Neural cell (in vitro differentiated cells): ENCODE results near the gene STARD5. TPM values are rescaled to one million over a fixed set of nuclear protein-coding genes. Genes with fewer than 3 reads are reported as not detected.

ENCODE experiments used
- H2AFZ ChIP-seq: fragments of 200-600, 300-800 bp; sonication (generic), shearing (Covaris generic); 2 replicates; pipeline ENCODE4 v1.6.0; 2014; ENCODE audit warnings: low read depth, mild to moderate bottlenecking, antibody characterized with exemption, low read length, moderate library complexity
- H3F3A ChIP-seq: fragments of 200-600 bp; shearing (Covaris generic); 2 replicates; pipeline ENCODE4 v1.6.1; 2016; ENCODE audit warnings: mild to moderate bottlenecking, moderate library complexity, mixed read lengths, antibody characterized with exemption, low read length; ENCODE audit not compliant: insufficient read depth, poor library complexity, severe bottlenecking
- H3K27ac ChIP-seq: fragments of 200-600, 300-800 bp; sonication (generic), shearing (Covaris generic); 2 replicates; pipeline ENCODE4 v1.5.1; 2014; ENCODE audit warnings: mild to moderate bottlenecking, low read length, moderate library complexity
- H3K27me3 ChIP-seq: fragments of 300-800, 200-600 bp; sonication (generic), shearing (Covaris generic); 2 replicates; pipeline ENCODE4 v1.6.0; 2014; ENCODE audit warnings: mild to moderate bottlenecking, low read depth, low read length, moderate library complexity; ENCODE audit not compliant: insufficient read depth
- H3K36me3 ChIP-seq: fragments of 300-800, 200-600 bp; sonication (generic), shearing (Covaris generic); 2 replicates; pipeline ENCODE4 v1.5.1; 2014; ENCODE audit warnings: mild to moderate bottlenecking, antibody characterized with exemption, low read length, moderate library complexity; ENCODE audit not compliant: insufficient read depth
- H3K4me2 ChIP-seq: fragments of 300-800, 200-600 bp; sonication (generic), shearing (Covaris generic); 2 replicates; pipeline ENCODE4 v1.6.0; 2014; ENCODE audit warnings: mild to moderate bottlenecking, low read length
- H3K4me3 ChIP-seq: fragments of 300-800, 200-600 bp; sonication (generic), shearing (Covaris generic); 2 replicates; pipeline ENCODE4 v1.5.1; 2014; ENCODE audit warnings: mild to moderate bottlenecking, low read length, moderate library complexity
- H3K79me2 ChIP-seq: fragments of 200-600 bp; shearing (Covaris generic); replicated peaks from 2 replicates; pipeline ENCODE4 v1.6.0; 2014; ENCODE audit warnings: mild to moderate bottlenecking, low read length, moderate library complexity; ENCODE audit not compliant: insufficient read depth
- H3K9ac ChIP-seq: fragments of 300-800, 200-600 bp; sonication (generic), shearing (Covaris generic); 2 replicates; pipeline ENCODE4 v1.6.1; 2016; ENCODE audit warnings: mild to moderate bottlenecking, low read length, mixed read lengths
- H3K9me2 ChIP-seq: fragments of 200-600 bp; shearing (Covaris generic); 2 replicates; pipeline ENCODE4 v1.6.1; 2016; ENCODE audit warnings: mild to moderate bottlenecking, low read length, mixed read lengths; ENCODE audit not compliant: insufficient read depth
- H3K9me3 ChIP-seq: fragments of 200-600, 300-800 bp; sonication (generic), shearing (Covaris generic); 2 replicates; pipeline ENCODE4 v1.6.1; 2016; ENCODE audit warnings: mild to moderate bottlenecking, mixed run types, low read length, moderate library complexity, mixed read lengths
- H4K20me1 ChIP-seq: fragments of 200-600 bp; shearing (Covaris generic); 2 replicates; pipeline ENCODE4 v1.6.1; 2016; ENCODE audit warnings: mild to moderate bottlenecking, mixed run types; ENCODE audit not compliant: insufficient read depth
- CTCF ChIP-seq: fragments of 450-650 bp; IDR thresholded peaks from 2 replicates; pipeline ENCODE4 v1.5.1; 2014; ENCODE audit warnings: antibody characterized with exemption, mild to moderate bottlenecking, moderate library complexity; ENCODE audit not compliant: poor library complexity, severe bottlenecking
- EP300 ChIP-seq: fragments of 450-650 bp; conservative IDR thresholded peaks from 2 replicates; pipeline ENCODE4 v1.6.1; 2014; ENCODE audit warnings: antibody characterized with exemption, mild to moderate bottlenecking, moderate library complexity; ENCODE audit not compliant: poor library complexity, severe bottlenecking
- EZH2 ChIP-seq: fragments of 200-600, 300-800 bp; shearing (Covaris generic), sonication (generic); IDR thresholded peaks from 2 replicates; pipeline ENCODE4 v1.6.1; 2014; ENCODE audit warnings: antibody characterized with exemption, low read length, borderline replicate concordance, mild to moderate bottlenecking; ENCODE audit not compliant: insufficient read depth, poor library complexity, severe bottlenecking
- MXI1 ChIP-seq: fragments of 450-650 bp; conservative IDR thresholded peaks from 2 replicates; pipeline ENCODE4 v1.6.1; 2014; ENCODE audit warnings: antibody characterized with exemption, mild to moderate bottlenecking; ENCODE audit not compliant: poor library complexity, severe bottlenecking
- POLR2AphosphoS5 ChIP-seq: IDR thresholded peaks from 2 replicates; pipeline ENCODE4 v1.6.1; 2012
- RAD21 ChIP-seq: fragments of 450-650 bp; conservative IDR thresholded peaks from 2 replicates; pipeline ENCODE4 v1.6.1; 2014; ENCODE audit warnings: antibody characterized with exemption, mild to moderate bottlenecking, moderate library complexity
- REST ChIP-seq: IDR thresholded peaks from 2 replicates; pipeline ENCODE4 v1.6.1; 2012; ENCODE audit warnings: borderline replicate concordance
- SMC3 ChIP-seq: fragments of 450-650 bp; conservative IDR thresholded peaks from 2 replicates; pipeline ENCODE4 v1.6.1; 2014; ENCODE audit warnings: antibody characterized with exemption, mild to moderate bottlenecking, moderate library complexity; ENCODE audit not compliant: poor library complexity
- TAF1 ChIP-seq: IDR thresholded peaks from 2 replicates; pipeline ENCODE4 v1.6.1; 2012; ENCODE audit warnings: low read depth
- polyA plus RNA-seq: library from polyadenylated mRNA; depleted of rRNA; stranded (reverse); fragments of >200 nt; gene quantifications from 2 replicates; pipeline ENCODE4 v1.2.3, GENCODE V29; 2014

The STARD5 gene
- polyA plus RNA-seq, 1 donor from 2014 or later = 0.76 TPM

GRCh38 chr15:81358248-81358647 is 34.3 kb upstream of the STARD5 start:
- H3K9ac ChIP-seq = no peak overlapping the region
- TF ChIP-seq CTCF (no peak), TAF1 (no peak), POLR2AphosphoS5 (no peak), EZH2 (no peak), RAD21 (no peak), REST (no peak), EP300 (no peak), MXI1 (no peak), SMC3 (no peak)
- no peaks in the 10 kb centered on the region for H3K36me3 ChIP-seq
- no peaks in the 10 kb centered on the region for H3K9me2 ChIP-seq
- H3K79me2 ChIP-seq = no peaks in the 10 kb centered on the region
- no peaks in the 10 kb centered on the region for H4K20me1 ChIP-seq
- no peak overlapping the region for H3K27ac ChIP-seq
- no peak overlapping the region for H3K4me3 ChIP-seq
- H3K4me2 ChIP-seq = no peak overlapping the region
- no peaks in the 10 kb centered on the region for H3F3A ChIP-seq
- no peak overlapping the region for H2AFZ ChIP-seq
- H3K27me3 ChIP-seq = no peaks in the 10 kb centered on the region
- no peaks in the 10 kb centered on the region for H3K9me3 ChIP-seq

- Histone ChIP-seq H3K4me2 (no peak overlapping the region), H3K9ac (no peak overlapping the region), H2AFZ (no peak overlapping the region)
Observed at GRCh38 chr15:81357180-81357686, 33.3 kb upstream of the STARD5 start.

More at GRCh38 chr15:81357180-81357686, 33.3 kb upstream of the STARD5 start:
- Histone ChIP-seq H3F3A (no peaks in the 10 kb centered on the region), H4K20me1 (no peaks in the 10 kb centered on the region), H3K27ac (no peak overlapping the region), H3K4me3 (no peak overlapping the region), H3K36me3 (no peaks in the 10 kb centered on the region), H3K9me3 (no peaks in the 10 kb centered on the region), H3K27me3 (no peaks in the 10 kb centered on the region), H3K9me2 (no peaks in the 10 kb centered on the region), H3K79me2 (no peaks in the 10 kb centered on the region)
- TF ChIP-seq SMC3 = no peak
- no peak for TF ChIP-seq TAF1
- no peak for TF ChIP-seq EZH2
- no peak for TF ChIP-seq REST
- TF ChIP-seq CTCF = no peak
- no peak for TF ChIP-seq POLR2AphosphoS5
